Effector CD8-positive, alpha-beta T cell (primary cell): ENCODE measurements around the gene MRPL41.
"Not testable (repeated sequence)": the region's sequence is repeated elsewhere in the genome, so short reads cannot be mapped to it uniquely, and the experiment has no call there.

ENCODE experiments used
- DNase-seq: peaks from one replicate; lab custom pipeline; 2025; lab: John Stamatoyannopoulos, UW
- total RNA-seq, 4 experiments: gene quantifications; one replicate each; lab custom pipeline; 2026; lab: John Stamatoyannopoulos, UW

The MRPL41 gene
- total RNA-seq = 14.9 to 37.0 (median 22.0) reads per million in 4 experiments

GRCh38 chr9:137551264-137552021 is at the start of gene MRPL41:
MRPL41 (plus strand) TSS chr9:137551879; CDS start chr9:137552082, 203 bp downstream.
- DNase-seq = peak; percentile 89

- no peak for DNase-seq
These were observed 49.4 kb upstream of the MRPL41 start for GRCh38 chr9:137502008-137502911.

- DNase-seq = no peak
These were observed 47.3 kb upstream of the MRPL41 start for GRCh38 chr9:137504432-137504777.

- no peak for DNase-seq
These were observed 46.1 kb upstream of the MRPL41 start for GRCh38 chr9:137505421-137506140.

- no peak for DNase-seq
These were observed 45.4 kb upstream of the MRPL41 start for GRCh38 chr9:137506274-137506673.

- DNase-seq = no peak
These were observed 44.9 kb upstream of the MRPL41 start for GRCh38 chr9:137506702-137507171.

GRCh38 chr9:137509198-137509597 is 42.5 kb upstream of the MRPL41 start:
- no peak for DNase-seq

GRCh38 chr9:137511126-137511525 is 40.6 kb upstream of the MRPL41 start:
- not testable (repeated sequence) for DNase-seq

GRCh38 chr9:137511758-137512463 is 39.8 kb upstream of the MRPL41 start:
- DNase-seq = no peak

- DNase-seq = not testable (repeated sequence)
These were observed 38.5 kb upstream of the MRPL41 start for GRCh38 chr9:137513136-137513535.

GRCh38 chr9:137513801-137514570 is 37.7 kb upstream of the MRPL41 start:
- not testable (repeated sequence) for DNase-seq

GRCh38 chr9:137514691-137515337 is 36.9 kb upstream of the MRPL41 start:
- no peak for DNase-seq

- no peak for DNase-seq
These were observed 36.3 kb upstream of the MRPL41 start for GRCh38 chr9:137515338-137515724.

- no peak for DNase-seq
These were observed 35.3 kb upstream of the MRPL41 start for GRCh38 chr9:137516144-137516917.

- not testable (repeated sequence) for DNase-seq
These were observed 32.8 kb upstream of the MRPL41 start for GRCh38 chr9:137518661-137519459.

GRCh38 chr9:137519553-137519952 is 32.1 kb upstream of the MRPL41 start:
- no peak for DNase-seq

- no peak for DNase-seq
These were observed 30.9 kb upstream of the MRPL41 start for GRCh38 chr9:137520614-137521404.
